K562 (cell line): ENCODE data around the gene AGPAT3. TPM values are rescaled to one million over a fixed set of nuclear protein-coding genes. Genes with fewer than 3 reads are reported as not detected.
A peak's percentile ranks its signal among the peaks of the same experiment; 100 is the strongest.

Experiments used
- BRD4 ChIP-seq: fragments of 200-600 bp; sonication (generic); IDR thresholded peaks from 2 replicates; pipeline ENCODE4 v1.6.1; 2017; ENCODE audit warnings: inconsistent platforms
- E2F3 ChIP-seq: fragments of 250-450 bp; sonication (Bioruptor Pico); IDR thresholded peaks from 2 replicates; pipeline ENCODE4 v1.4.0; 2020; ENCODE audit warnings: mild to moderate bottlenecking
- ELF1 ChIP-seq: fragments of 200-800 bp; sonication (Bioruptor generic); IDR thresholded peaks from 2 replicates; pipeline ENCODE4 v1.6.1; 2016; ENCODE audit warnings: missing genetic modification characterization, missing compliant biosample characterization
- ETS2 ChIP-seq: IDR thresholded peaks from 2 replicates; pipeline ENCODE4 v1.6.1; 2016; ENCODE audit warnings: borderline replicate concordance, missing genetic modification characterization, mild to moderate bottlenecking, moderate library complexity, missing compliant biosample characterization; ENCODE audit not compliant: poor library complexity, severe bottlenecking
- HNRNPH1 ChIP-seq: fragments of 200-400 bp; formaldehyde crosslinking; optimal IDR thresholded peaks from 2 replicates; pipeline ENCODE3; 2017; ENCODE audit warnings: low read depth, mild to moderate bottlenecking, low read length, moderate library complexity
- MAZ ChIP-seq, 2 experiments: fragments of 450-650 bp in 1 of 2; sonication (generic) in 1 of 2; formaldehyde crosslinking; IDR thresholded peaks in 1 of 2; conservative IDR thresholded peaks in 1 of 2; 2 replicates each; pipeline versions ENCODE4 v1.4.0 to v1.5.0; 2020; ENCODE audit warnings: mild to moderate bottlenecking in 1 of 2, missing genetic modification reagents in 1 of 2
- NONO ChIP-seq, 2 experiments: fragments of 200-400 bp in 1 of 2; fragments of 450-650 bp in 1 of 2; formaldehyde crosslinking in 1 of 2; IDR thresholded peaks; 2 replicates each; pipeline ENCODE4 v1.6.1; 2017; ENCODE audit warnings: low read depth in 2 of 2, mild to moderate bottlenecking in 2 of 2, moderate library complexity in 2 of 2, low read length in 1 of 2
- SAFB ChIP-seq: fragments of 200-400 bp; formaldehyde crosslinking; IDR thresholded peaks from 2 replicates; pipeline ENCODE4 v1.6.1; 2017; ENCODE audit warnings: low read depth, low read length, borderline replicate concordance
- SIN3B ChIP-seq: fragments of 450-650 bp; IDR thresholded peaks from 2 replicates; pipeline ENCODE4 v1.6.1; 2017; ENCODE audit warnings: low read depth, mild to moderate bottlenecking, moderate library complexity
- polyA plus RNA-seq, 8 experiments: library from polyadenylated mRNA; depleted of rRNA in 4 of 8; stranded (reverse) in 5 of 8; unstranded in 3 of 8; fragments of >200 nt; fragmentation: Nextera tagmentation in 2 of 8; fragmentation: Illumina TruSeq in 1 of 8; extraction: Ambion mirVana in 2 of 8; extraction: Trizol in 1 of 8; gene quantifications; 2 replicates each; pipeline versions ENCODE4 v1.2.1 to v1.2.3, GENCODE V29; 2011 to 2014; ENCODE audit warnings: inconsistent platforms in 1 of 8, missing spikeins in 1 of 8
- total RNA-seq, 7 experiments: library from RNA; depleted of rRNA in 6 of 7; stranded (reverse); fragments of >200 nt in 6 of 7; fragmentation: Illumina TruSeq in 2 of 7; extraction: Trizol in 2 of 7; gene quantifications; 2 replicates each; pipeline versions ENCODE4 v1.2.1 to v1.2.3, GENCODE V29; 2011 to 2021; ENCODE audit warnings: low replicate concordance in 1 of 7
- TF ChIP-seq, protein P1 (sequence below): fragments of 250-450 bp; sonication (Bioruptor Pico); IDR thresholded peaks from 2 replicates; pipeline ENCODE4 v1.8.0; 2022; ENCODE audit warnings: inconsistent platforms
- TF ChIP-seq, protein P2 (sequence below): fragments of 450-650 bp; IDR thresholded peaks from 2 replicates; pipeline ENCODE4 v1.6.1; 2016; ENCODE audit warnings: mild to moderate bottlenecking, moderate library complexity

The AGPAT3 gene
- total and polyA plus RNA-seq, 9 of the 15 experiments (the other 6 are each of a cell fraction or from before 2014, with no cell fraction given) = 1.5 to 88.4 (median 35.7) TPM

DNA sequence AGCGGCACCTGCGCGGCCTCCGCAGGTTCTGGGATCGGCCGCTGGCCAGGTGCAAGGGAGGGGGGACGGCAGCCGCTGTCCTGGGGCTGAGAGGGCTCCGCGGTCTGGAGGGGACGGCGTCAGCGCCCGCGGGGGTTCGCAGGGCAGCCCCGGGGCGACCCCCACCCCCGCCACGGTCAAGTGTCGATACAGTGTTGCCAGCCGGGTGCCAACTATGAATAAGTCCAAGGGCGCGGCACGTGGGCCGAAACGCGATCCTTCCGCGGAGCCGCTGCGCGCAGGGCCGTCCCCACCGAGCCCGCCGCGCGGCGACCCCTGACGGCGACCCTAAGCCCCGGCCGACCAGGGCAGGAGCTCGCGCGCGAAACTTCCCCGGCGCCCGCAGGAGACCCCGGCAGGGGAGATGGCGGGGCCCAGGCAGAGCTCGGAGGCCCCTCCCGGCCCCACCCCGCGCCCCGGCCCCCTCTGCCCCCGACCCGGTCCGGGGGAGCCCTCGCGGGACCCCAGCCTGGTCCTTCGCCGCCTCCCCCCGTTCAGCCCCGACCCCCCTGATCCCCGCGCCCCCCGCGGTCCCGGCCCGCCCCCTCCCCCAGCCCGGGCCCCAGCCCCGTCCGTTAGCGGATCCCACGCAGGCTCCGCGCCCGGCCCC lies 586 bp upstream of the AGPAT3 start (continued):
- TF ChIP-seq NONO (IDR thresholded peaks at IDR 0.05; ENCODE audit: low read depth in 2 of 2, low read length in 1 of 2) (0 out of 4 replicates have a peak, but pooled peaks of 1 of the 2 experiments have one; percentile 37), SAFB (peak; percentile 64), E2F3 (CRISPR knock-in tag) (peak; percentile 52; the same call in 1 of the 2 replicates), HNRNPH1 (peak; percentile 61), ETS2 (tag) (no peak), BRD4 (peak; percentile 87), ELF1 (tag) (no peak), SIN3B (peak; percentile 46; the same call in 1 of the 2 replicates), MAZ (CRISPR knock-in tag; conservative IDR thresholded peaks at IDR 0.05 in 1 of 2, IDR thresholded peaks at IDR 0.05 in 1 of 2) (peak in 1 of 2 experiments; percentile 87; a peak in 2 of 4 replicates)
- TF ChIP-seq, protein P1, sequence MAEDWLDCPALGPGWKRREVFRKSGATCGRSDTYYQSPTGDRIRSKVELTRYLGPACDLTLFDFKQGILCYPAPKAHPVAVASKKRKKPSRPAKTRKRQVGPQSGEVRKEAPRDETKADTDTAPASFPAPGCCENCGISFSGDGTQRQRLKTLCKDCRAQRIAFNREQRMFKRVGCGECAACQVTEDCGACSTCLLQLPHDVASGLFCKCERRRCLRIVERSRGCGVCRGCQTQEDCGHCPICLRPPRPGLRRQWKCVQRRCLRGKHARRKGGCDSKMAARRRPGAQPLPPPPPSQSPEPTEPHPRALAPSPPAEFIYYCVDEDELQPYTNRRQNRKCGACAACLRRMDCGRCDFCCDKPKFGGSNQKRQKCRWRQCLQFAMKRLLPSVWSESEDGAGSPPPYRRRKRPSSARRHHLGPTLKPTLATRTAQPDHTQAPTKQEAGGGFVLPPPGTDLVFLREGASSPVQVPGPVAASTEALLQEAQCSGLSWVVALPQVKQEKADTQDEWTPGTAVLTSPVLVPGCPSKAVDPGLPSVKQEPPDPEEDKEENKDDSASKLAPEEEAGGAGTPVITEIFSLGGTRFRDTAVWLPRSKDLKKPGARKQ (CRISPR knock-in tag) = no peak
- TF ChIP-seq, protein P2, sequence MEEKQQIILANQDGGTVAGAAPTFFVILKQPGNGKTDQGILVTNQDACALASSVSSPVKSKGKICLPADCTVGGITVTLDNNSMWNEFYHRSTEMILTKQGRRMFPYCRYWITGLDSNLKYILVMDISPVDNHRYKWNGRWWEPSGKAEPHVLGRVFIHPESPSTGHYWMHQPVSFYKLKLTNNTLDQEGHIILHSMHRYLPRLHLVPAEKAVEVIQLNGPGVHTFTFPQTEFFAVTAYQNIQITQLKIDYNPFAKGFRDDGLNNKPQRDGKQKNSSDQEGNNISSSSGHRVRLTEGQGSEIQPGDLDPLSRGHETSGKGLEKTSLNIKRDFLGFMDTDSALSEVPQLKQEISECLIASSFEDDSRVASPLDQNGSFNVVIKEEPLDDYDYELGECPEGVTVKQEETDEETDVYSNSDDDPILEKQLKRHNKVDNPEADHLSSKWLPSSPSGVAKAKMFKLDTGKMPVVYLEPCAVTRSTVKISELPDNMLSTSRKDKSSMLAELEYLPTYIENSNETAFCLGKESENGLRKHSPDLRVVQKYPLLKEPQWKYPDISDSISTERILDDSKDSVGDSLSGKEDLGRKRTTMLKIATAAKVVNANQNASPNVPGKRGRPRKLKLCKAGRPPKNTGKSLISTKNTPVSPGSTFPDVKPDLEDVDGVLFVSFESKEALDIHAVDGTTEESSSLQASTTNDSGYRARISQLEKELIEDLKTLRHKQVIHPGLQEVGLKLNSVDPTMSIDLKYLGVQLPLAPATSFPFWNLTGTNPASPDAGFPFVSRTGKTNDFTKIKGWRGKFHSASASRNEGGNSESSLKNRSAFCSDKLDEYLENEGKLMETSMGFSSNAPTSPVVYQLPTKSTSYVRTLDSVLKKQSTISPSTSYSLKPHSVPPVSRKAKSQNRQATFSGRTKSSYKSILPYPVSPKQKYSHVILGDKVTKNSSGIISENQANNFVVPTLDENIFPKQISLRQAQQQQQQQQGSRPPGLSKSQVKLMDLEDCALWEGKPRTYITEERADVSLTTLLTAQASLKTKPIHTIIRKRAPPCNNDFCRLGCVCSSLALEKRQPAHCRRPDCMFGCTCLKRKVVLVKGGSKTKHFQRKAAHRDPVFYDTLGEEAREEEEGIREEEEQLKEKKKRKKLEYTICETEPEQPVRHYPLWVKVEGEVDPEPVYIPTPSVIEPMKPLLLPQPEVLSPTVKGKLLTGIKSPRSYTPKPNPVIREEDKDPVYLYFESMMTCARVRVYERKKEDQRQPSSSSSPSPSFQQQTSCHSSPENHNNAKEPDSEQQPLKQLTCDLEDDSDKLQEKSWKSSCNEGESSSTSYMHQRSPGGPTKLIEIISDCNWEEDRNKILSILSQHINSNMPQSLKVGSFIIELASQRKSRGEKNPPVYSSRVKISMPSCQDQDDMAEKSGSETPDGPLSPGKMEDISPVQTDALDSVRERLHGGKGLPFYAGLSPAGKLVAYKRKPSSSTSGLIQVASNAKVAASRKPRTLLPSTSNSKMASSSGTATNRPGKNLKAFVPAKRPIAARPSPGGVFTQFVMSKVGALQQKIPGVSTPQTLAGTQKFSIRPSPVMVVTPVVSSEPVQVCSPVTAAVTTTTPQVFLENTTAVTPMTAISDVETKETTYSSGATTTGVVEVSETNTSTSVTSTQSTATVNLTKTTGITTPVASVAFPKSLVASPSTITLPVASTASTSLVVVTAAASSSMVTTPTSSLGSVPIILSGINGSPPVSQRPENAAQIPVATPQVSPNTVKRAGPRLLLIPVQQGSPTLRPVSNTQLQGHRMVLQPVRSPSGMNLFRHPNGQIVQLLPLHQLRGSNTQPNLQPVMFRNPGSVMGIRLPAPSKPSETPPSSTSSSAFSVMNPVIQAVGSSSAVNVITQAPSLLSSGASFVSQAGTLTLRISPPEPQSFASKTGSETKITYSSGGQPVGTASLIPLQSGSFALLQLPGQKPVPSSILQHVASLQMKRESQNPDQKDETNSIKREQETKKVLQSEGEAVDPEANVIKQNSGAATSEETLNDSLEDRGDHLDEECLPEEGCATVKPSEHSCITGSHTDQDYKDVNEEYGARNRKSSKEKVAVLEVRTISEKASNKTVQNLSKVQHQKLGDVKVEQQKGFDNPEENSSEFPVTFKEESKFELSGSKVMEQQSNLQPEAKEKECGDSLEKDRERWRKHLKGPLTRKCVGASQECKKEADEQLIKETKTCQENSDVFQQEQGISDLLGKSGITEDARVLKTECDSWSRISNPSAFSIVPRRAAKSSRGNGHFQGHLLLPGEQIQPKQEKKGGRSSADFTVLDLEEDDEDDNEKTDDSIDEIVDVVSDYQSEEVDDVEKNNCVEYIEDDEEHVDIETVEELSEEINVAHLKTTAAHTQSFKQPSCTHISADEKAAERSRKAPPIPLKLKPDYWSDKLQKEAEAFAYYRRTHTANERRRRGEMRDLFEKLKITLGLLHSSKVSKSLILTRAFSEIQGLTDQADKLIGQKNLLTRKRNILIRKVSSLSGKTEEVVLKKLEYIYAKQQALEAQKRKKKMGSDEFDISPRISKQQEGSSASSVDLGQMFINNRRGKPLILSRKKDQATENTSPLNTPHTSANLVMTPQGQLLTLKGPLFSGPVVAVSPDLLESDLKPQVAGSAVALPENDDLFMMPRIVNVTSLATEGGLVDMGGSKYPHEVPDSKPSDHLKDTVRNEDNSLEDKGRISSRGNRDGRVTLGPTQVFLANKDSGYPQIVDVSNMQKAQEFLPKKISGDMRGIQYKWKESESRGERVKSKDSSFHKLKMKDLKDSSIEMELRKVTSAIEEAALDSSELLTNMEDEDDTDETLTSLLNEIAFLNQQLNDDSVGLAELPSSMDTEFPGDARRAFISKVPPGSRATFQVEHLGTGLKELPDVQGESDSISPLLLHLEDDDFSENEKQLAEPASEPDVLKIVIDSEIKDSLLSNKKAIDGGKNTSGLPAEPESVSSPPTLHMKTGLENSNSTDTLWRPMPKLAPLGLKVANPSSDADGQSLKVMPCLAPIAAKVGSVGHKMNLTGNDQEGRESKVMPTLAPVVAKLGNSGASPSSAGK = peak; percentile 71
